K562 (cell line): Measurements from ENCODE around the gene DUS1L. TPM values are rescaled to one million over a fixed set of nuclear protein-coding genes. Genes with fewer than 3 reads are reported as not detected.

ENCODE experiments used
- KDM5B ChIP-seq: fragments of 200-600 bp; sonication (generic); IDR thresholded peaks from 2 replicates; pipeline ENCODE4 v1.6.1; 2012; ENCODE audit warnings: low read depth, mild to moderate bottlenecking, moderate library complexity, low read length, control low read depth, inconsistent platforms; ENCODE audit not compliant: insufficient replicate concordance
- polyA plus RNA-seq, 8 experiments: library from polyadenylated mRNA; depleted of rRNA in 4 of 8; stranded (reverse) in 5 of 8; unstranded in 3 of 8; fragments of >200 nt; fragmentation: Nextera tagmentation in 2 of 8; fragmentation: Illumina TruSeq in 1 of 8; extraction: Ambion mirVana in 2 of 8; extraction: Trizol in 1 of 8; gene quantifications; 2 replicates each; pipeline versions ENCODE4 v1.2.1 to v1.2.3, GENCODE V29; 2011 to 2014; ENCODE audit warnings: inconsistent platforms in 1 of 8, missing spikeins in 1 of 8
- total RNA-seq, 7 experiments: library from RNA; depleted of rRNA in 6 of 7; stranded (reverse); fragments of >200 nt in 6 of 7; fragmentation: Illumina TruSeq in 2 of 7; extraction: Trizol in 2 of 7; gene quantifications; 2 replicates each; pipeline versions ENCODE4 v1.2.1 to v1.2.3, GENCODE V29; 2011 to 2021; ENCODE audit warnings: low replicate concordance in 1 of 7
- TF ChIP-seq, protein P1 (sequence below), 2 experiments: fragments of 450-650 bp in 1 of 2; IDR thresholded peaks; 2 replicates each; pipeline ENCODE4 v1.6.1; 2011 to 2017; ENCODE audit warnings: low read depth in 2 of 2, antibody characterized with exemption in 1 of 2, borderline replicate concordance in 1 of 2, low read length in 1 of 2, mild to moderate bottlenecking in 1 of 2, mixed read lengths in 1 of 2; ENCODE audit not compliant: control insufficient read depth in 1 of 2
- TF ChIP-seq, protein P2 (sequence below): fragments of 250-450 bp; sonication (Bioruptor Pico); IDR thresholded peaks from 2 replicates; pipeline ENCODE4 v1.6.1; 2021; ENCODE audit warnings: mild to moderate bottlenecking

Gene DUS1L
- total and polyA plus RNA-seq, 9 of the 15 experiments (the other 6 are each of a cell fraction or from before 2014, with no cell fraction given): 7.8 to 210 (median 83.9) TPM

DNA sequence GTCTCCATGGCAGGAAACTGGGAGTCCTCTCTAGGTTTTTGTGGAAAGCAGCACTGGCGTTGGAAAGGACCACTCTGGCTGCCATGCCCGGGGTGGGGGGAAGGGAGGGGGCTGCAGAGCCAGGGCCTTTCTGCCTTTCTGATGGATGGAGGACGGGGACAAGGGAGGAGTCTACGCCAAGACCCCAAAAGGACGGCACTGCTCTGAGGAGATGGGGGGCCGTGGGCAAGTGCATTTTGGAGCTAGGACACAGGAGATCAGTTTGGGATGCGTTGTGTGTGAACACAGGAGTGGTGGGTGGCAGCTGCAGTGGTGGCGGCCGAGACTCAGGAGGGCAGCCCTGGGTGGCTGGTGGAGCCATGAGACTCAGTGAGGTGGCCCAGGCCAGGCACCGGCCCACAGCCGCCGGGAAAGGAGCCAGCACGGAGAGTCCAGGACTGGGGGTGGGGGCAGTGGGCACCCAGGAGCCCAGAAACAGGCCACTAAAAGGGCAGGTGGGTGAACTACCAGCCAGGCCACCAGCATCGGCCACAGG is 45.0 kb downstream of the DUS1L start (continued):
- TF ChIP-seq, protein P1, sequence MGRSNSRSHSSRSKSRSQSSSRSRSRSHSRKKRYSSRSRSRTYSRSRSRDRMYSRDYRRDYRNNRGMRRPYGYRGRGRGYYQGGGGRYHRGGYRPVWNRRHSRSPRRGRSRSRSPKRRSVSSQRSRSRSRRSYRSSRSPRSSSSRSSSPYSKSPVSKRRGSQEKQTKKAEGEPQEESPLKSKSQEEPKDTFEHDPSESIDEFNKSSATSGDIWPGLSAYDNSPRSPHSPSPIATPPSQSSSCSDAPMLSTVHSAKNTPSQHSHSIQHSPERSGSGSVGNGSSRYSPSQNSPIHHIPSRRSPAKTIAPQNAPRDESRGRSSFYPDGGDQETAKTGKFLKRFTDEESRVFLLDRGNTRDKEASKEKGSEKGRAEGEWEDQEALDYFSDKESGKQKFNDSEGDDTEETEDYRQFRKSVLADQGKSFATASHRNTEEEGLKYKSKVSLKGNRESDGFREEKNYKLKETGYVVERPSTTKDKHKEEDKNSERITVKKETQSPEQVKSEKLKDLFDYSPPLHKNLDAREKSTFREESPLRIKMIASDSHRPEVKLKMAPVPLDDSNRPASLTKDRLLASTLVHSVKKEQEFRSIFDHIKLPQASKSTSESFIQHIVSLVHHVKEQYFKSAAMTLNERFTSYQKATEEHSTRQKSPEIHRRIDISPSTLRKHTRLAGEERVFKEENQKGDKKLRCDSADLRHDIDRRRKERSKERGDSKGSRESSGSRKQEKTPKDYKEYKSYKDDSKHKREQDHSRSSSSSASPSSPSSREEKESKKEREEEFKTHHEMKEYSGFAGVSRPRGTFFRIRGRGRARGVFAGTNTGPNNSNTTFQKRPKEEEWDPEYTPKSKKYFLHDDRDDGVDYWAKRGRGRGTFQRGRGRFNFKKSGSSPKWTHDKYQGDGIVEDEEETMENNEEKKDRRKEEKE (IDR thresholded peaks at IDR 0.05; ENCODE audit: borderline replicate concordance in 1 of 2, control insufficient read depth in 1 of 2, low read depth in 2 of 2, low read length in 1 of 2): no peak
- TF ChIP-seq, protein P2, sequence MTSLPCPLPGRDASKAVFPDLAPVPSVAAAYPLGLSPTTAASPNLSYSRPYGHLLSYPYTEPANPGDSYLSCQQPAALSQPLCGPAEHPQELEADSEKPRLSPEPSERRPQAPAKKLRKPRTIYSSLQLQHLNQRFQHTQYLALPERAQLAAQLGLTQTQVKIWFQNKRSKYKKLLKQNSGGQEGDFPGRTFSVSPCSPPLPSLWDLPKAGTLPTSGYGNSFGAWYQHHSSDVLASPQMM (CRISPR knock-in tag): no peak
- TF ChIP-seq KDM5B: peak; percentile 8
